GM12891 (cell line): ENCODE data around the gene PSME2.
A peak's percentile ranks its signal among the peaks of the same experiment; 100 is the strongest.

ENCODE experiments used
- DNase-seq: peaks from one replicate; pipeline ENCODE4 v3.0.0; 2011; ENCODE audit warnings: low spot score; ENCODE audit not compliant: insufficient read length
- FAIRE-seq: peaks from 2 replicates; lab custom pipeline; 2011; peaks lifted over from hg19 to GRCh38; lab: Jason Lieb, UNC
- PAX5 ChIP-seq: IDR thresholded peaks from 2 replicates; pipeline ENCODE4 v1.6.1; 2011; ENCODE audit warnings: low read length, moderate library complexity, mild to moderate bottlenecking; ENCODE audit not compliant: insufficient read depth, severe bottlenecking
- POLR2A ChIP-seq: IDR thresholded peaks from 2 replicates; pipeline ENCODE4 v1.6.1; 2011; ENCODE audit warnings: low read depth, low read length, control low read depth
- POLR2AphosphoS5 ChIP-seq: IDR thresholded peaks from 2 replicates; pipeline ENCODE4 v1.6.1; 2011; ENCODE audit warnings: low read depth, low read length, control low read depth
- POU2F2 ChIP-seq: IDR thresholded peaks from 2 replicates; pipeline ENCODE4 v1.6.1; 2011; ENCODE audit warnings: low read depth, mild to moderate bottlenecking, control low read depth, low read length, moderate library complexity
- SPI1 ChIP-seq: IDR thresholded peaks from 2 replicates; pipeline ENCODE4 v1.6.1; 2011; ENCODE audit warnings: low read depth, low read length, control low read depth
- TAF1 ChIP-seq: IDR thresholded peaks from 2 replicates; pipeline ENCODE4 v1.6.1; 2011; ENCODE audit warnings: low read depth, low read length, control low read depth

PSME2 gene

DNA sequence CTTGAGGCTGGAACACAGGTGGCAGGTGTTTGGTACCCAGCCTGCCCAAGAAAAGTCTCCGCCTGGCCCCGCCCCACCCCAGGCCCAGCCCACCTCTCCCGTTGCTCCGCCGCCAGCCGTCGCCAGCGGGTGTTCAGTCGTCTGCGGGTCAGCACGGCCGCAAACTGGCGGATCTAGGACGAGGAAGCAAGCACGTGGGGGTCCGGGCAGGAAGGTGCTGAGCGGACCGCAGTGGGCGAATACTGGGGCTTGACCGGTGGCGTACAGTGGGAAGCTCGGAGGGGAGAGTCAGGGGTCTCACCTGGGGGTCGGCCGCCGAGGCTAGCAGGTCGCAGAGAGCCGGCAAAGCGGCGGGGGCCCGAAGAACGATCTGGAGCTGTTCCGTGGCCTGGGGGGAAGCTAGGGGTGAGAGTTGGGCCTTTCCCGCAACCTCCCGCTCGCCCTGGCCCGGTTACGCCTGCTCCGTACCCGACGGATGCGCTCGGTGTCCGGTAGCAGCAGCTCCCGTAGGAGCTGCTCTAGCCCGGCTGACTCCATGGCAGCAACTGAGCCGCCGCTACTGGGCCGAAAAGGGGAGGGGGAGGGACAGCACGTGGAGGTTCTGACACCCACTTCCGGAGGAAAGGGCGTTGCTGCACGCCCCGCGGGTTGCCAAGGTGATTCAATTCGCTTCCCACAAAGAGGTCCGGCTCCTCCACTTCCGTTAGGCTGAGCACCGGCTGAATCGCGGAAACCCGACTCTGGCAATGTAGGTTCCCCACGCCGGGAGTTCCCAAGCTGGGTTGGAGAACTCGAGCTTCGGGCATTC lies 42.0 kb upstream of the PSME2 start, which contains the start of gene IPO4:
Gene IPO4 (minus strand): TSS at position 566 of the 808 bp plus-strand sequence. CDS start 29 bp downstream, at position 537.
- peak; percentile 42 for TF ChIP-seq SPI1
- peak; percentile 73 for TF ChIP-seq TAF1
- peak; percentile 96 for TF ChIP-seq POLR2A
- peak; percentile 95 for TF ChIP-seq POLR2AphosphoS5
- TF ChIP-seq POU2F2: peak; percentile 92
- TF ChIP-seq PAX5: peak; percentile 32
- DNase-seq (peak; percentile 99), FAIRE-seq (peak; percentile 89)

- no peak for DNase-seq
- TF ChIP-seq TAF1 (no peak), SPI1 (no peak), POLR2A (no peak), POLR2AphosphoS5 (no peak), POU2F2 (no peak), PAX5 (no peak)
- no peak for FAIRE-seq
Observed at GRCh38 chr14:24187539-24187915, 41.1 kb upstream of the PSME2 start.

DNA sequence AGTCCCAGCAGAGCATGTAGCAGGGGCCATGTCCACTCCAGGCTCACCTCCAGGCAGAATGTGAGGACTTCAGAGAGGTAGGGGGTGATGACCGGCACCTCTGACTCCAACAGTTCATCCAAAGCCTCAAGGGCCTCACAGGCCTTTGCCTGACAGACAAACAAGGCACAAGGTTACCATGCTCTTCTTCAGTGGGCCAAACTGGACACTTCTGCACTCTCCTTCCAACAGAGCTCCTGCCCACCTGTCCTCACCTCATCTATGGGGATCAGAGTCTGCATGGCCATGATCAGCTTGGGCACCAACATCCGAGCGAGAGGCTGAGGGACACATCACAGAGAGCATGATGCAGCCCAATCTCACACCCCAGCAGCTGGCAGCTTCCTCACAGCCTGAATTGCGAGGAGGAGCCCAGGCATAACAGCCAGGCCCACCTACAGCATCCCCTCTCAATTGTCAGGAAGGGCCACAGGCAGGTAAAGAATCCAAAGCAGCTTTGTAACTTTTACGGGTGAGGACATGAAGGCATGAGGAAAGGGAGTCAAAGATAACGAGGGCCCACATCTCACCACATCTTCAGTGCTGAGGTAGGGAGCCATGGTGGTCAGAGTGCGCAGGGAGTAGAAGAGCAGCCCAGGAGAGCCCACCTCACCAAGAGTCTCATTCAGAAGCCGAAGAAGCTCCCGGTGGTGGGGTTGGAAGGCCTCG lies 40.6 kb upstream of the PSME2 start:
- FAIRE-seq (no peak), DNase-seq (no peak)
- no peak for TF ChIP-seq PAX5
- TF ChIP-seq POU2F2: no peak
- no peak for TF ChIP-seq POLR2AphosphoS5
- no peak for TF ChIP-seq TAF1

- FAIRE-seq (no peak), DNase-seq (no peak)
- TF ChIP-seq POLR2AphosphoS5 (no peak), SPI1 (no peak), PAX5 (no peak), POLR2A (no peak), POU2F2 (no peak), TAF1 (no peak)
Observed at GRCh38 chr14:24185741-24186140, 39.3 kb upstream of the PSME2 start.

GRCh38 chr14:24185026-24185425 lies 38.6 kb upstream of the PSME2 start:
- DNase-seq (no peak), FAIRE-seq (no peak)
- no peak for TF ChIP-seq SPI1
- TF ChIP-seq POLR2AphosphoS5: peak; percentile 28; the same call in 1 of the 2 replicates

GRCh38 chr14:24184104-24184970 lies 37.9 kb upstream of the PSME2 start:
- DNase-seq: no peak
- no peak for TF ChIP-seq TAF1
- no peak for TF ChIP-seq PAX5
- no peak for TF ChIP-seq SPI1
- TF ChIP-seq POLR2A: no peak; the same call in none of the 2 replicates
- no peak for TF ChIP-seq POU2F2
- TF ChIP-seq POLR2AphosphoS5: no peak; the same call in 1 of the 2 replicates
- FAIRE-seq: no peak

- TF ChIP-seq POLR2AphosphoS5 (peak; percentile 24; the same call in 1 of the 2 replicates), POLR2A (no peak; the same call in 1 of the 2 replicates)
- FAIRE-seq (no peak), DNase-seq (no peak)
Observed at GRCh38 chr14:24183014-24183481, 36.6 kb upstream of the PSME2 start.

- DNase-seq: no peak
- no peak for FAIRE-seq
- TF ChIP-seq PAX5 (no peak), POU2F2 (peak; percentile 51; the same call in 1 of the 2 replicates), POLR2AphosphoS5 (peak; percentile 59), TAF1 (no peak), SPI1 (no peak), POLR2A (peak; percentile 83)
Observed at GRCh38 chr14:24182110-24182882, 35.9 kb upstream of the PSME2 start.
